B cell (primary cell): Measurements from ENCODE around the gene PRKACA.

ENCODE experiments used
- EZH2 ChIP-seq: IDR thresholded peaks from 2 replicates; pipeline ENCODE4 v1.6.1; 2012; ENCODE audit warnings: borderline replicate concordance, low read depth, mild to moderate bottlenecking, moderate library complexity, low read length; ENCODE audit not compliant: insufficient read depth, poor library complexity, severe bottlenecking
- TF ChIP-seq, protein P1 (sequence below): fragments of 200-600 bp; IDR thresholded peaks from one replicate; pipeline ENCODE4 v1.8.0; 2022; ENCODE audit warnings: antibody characterized with exemption, mild to moderate bottlenecking

DNA sequence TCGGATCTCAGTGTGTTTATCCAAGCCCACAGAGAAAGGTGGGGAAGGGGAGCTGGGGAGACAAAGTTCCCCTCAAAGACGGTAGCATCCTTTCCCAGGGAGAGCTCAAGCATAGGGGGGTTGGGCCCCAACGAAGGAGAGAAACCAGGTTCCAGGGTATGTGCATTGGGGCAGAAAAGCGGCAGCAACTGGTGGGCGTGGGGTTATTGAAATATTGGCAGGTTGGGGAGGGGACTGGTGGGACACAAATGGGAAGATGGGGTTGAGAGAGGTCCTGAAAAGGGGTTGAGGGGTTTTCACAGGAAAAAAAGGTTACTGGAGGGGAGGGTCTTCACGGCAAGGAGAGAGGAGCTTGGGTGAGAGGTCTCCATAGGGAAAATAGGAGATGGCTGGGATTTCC, 17.8 kb upstream of the PRKACA start:
- TF ChIP-seq, protein P1, sequence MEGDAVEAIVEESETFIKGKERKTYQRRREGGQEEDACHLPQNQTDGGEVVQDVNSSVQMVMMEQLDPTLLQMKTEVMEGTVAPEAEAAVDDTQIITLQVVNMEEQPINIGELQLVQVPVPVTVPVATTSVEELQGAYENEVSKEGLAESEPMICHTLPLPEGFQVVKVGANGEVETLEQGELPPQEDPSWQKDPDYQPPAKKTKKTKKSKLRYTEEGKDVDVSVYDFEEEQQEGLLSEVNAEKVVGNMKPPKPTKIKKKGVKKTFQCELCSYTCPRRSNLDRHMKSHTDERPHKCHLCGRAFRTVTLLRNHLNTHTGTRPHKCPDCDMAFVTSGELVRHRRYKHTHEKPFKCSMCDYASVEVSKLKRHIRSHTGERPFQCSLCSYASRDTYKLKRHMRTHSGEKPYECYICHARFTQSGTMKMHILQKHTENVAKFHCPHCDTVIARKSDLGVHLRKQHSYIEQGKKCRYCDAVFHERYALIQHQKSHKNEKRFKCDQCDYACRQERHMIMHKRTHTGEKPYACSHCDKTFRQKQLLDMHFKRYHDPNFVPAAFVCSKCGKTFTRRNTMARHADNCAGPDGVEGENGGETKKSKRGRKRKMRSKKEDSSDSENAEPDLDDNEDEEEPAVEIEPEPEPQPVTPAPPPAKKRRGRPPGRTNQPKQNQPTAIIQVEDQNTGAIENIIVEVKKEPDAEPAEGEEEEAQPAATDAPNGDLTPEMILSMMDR: no peak
- TF ChIP-seq EZH2: no peak
